ENCODE measurements around the gene CHTF18.

Gene CHTF18

DNA sequence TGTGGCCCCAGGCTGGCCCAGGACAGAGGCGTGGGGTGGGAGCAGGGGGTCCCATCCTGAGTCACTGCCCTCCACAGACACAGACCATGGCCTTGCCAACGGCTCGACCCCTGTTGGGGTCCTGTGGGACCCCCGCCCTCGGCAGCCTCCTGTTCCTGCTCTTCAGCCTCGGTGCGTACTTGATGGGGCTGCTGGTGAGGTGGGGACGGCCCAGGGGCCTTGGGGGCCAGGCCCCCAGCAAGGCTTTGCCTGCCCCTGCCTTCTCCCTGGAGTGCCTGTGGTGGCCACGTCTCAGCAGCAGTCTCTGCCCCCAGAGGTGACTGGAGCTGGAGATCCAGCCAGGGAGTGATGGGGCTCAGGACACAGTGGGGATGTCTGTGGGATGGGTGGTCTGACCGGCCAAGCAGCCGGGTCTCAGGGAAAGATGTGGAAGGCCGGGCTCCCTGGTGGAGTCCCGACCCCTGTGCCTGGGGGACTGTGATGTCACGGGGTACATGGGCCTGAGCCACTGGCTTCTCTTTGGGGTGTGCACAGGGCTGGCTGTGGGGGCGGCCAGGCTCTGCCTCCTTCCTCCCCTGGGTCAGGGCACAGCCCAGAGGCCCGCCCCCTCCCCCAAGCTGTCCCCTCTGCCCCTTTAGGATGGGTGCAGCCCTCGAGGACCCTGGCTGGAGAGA is 25.7 kb upstream of the CHTF18 start:
- H3K4me2 ChIP-seq (ENCODE audit: low read length, poor library complexity, severe bottlenecking) = no peak overlapping the region
- H2AK5ac ChIP-seq (ENCODE audit: low read length, severe bottlenecking) = no peak overlapping the region
- H3K36me3 ChIP-seq (ENCODE audit: control insufficient read depth in 1 of 2, insufficient read depth in 2 of 2, low read depth in 1 of 2, low read length in 2 of 2) = no peaks in the 10 kb centered on the region
- no peaks in the 10 kb centered on the region for H3K9me3 ChIP-seq (ENCODE audit: control insufficient read depth, low read length)
- peaks cover 0 to 39% of the 10 kb centered on the region in 2 experiments for H3K27me3 ChIP-seq (ENCODE audit: control insufficient read depth in 1 of 2, insufficient read depth in 1 of 2, low read length in 2 of 2)
- H3K23ac ChIP-seq (ENCODE audit: low read length in 2 of 2) = no peak overlapping the region
- H3K14ac ChIP-seq (ENCODE audit: low read length in 2 of 2) = no peak overlapping the region
- no peak overlapping the region for H4K91ac ChIP-seq (ENCODE audit: low read length)
- peaks cover 13% of the 10 kb centered on the region for H3K4me1 ChIP-seq (ENCODE audit: control insufficient read depth, insufficient read depth, low read depth, low read length)
- H3K79me1 ChIP-seq (replicated peaks; ENCODE audit: low read length, poor library complexity, severe bottlenecking) = no peaks in the 10 kb centered on the region
- no peak overlapping the region for H3K18ac ChIP-seq (ENCODE audit: low read depth in 1 of 2, low read length in 2 of 2)
- no peak overlapping the region for H2BK15ac ChIP-seq (ENCODE audit: low read depth, poor library complexity, severe bottlenecking)
- WGBS = 75% methylated on average over 14 of the region's 17 CpGs
- no peak overlapping the region for H3K27ac ChIP-seq (ENCODE audit: low read length, poor library complexity, severe bottlenecking)
- H3K4ac ChIP-seq (ENCODE audit: low read depth in 1 of 2, low read length in 2 of 2) = no peak overlapping the region
- no peak overlapping the region for H2BK12ac ChIP-seq (ENCODE audit: low read length in 2 of 2)
- no peak for DNase-seq
- H3K9ac ChIP-seq (ENCODE audit: low read length) = no peak overlapping the region
- no peak overlapping the region for H4K8ac ChIP-seq (ENCODE audit: low read length)
- no peak overlapping the region for H2BK5ac ChIP-seq (ENCODE audit: low read depth, low read length, poor library complexity, severe bottlenecking)
- H2BK120ac ChIP-seq (ENCODE audit: low read depth, low read length) = no peak overlapping the region
- no peak overlapping the region for H2AFZ ChIP-seq (ENCODE audit: low read depth, low read length)
- H3K4me3 ChIP-seq (ENCODE audit: insufficient read depth in 1 of 2, low read depth in 1 of 2, low read length in 2 of 2) = no peak overlapping the region

DNA sequence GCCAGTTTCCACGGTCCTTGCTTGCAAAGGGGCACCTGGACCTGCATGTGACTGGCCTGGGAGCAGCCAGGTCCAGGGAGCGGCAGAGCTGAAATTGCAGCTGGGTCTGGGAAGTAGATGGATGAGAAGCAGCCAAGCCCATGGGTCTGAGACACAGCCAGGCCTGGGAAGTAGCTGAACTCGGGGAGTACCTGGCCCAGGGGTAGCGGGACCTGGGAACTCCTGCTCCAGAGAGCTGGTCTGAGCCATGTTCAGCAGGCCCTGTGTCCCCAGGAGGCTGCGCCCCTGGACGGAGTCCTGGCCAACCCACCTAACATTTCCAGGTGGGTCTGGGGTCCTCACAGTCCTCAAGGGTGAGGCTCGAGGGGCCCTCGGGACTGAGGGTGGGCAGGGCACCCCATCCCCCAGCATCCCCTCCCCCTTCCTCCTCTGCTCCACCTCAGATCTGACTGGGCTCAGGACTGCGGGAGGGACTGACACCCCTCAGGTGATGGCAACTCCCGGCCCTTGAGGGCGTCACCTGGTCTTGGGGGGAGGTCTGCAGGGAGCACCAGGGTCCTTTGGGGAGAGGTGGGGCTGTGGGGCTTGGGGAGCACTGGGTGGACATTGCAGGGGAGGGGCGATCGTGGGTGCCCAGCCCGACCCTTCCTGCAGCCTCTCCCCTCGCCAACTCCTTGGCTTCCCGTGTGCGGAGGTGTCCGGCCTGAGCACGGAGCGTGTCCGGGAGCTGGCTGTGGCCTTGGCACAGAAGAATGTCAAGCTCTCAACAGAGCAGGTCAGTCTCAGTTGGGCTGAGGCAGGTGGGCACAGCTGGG is 24.8 kb upstream of the CHTF18 start:
- Histone ChIP-seq H2BK15ac (ENCODE audit: low read depth, poor library complexity, severe bottlenecking) (no peak overlapping the region), H2BK120ac (ENCODE audit: low read depth, low read length) (no peak overlapping the region), H4K91ac (ENCODE audit: low read length) (no peak overlapping the region), H2AFZ (ENCODE audit: low read depth, low read length) (no peak overlapping the region), H2BK12ac (ENCODE audit: low read length in 2 of 2) (no peak overlapping the region), H3K4me1 (ENCODE audit: control insufficient read depth, insufficient read depth, low read depth, low read length) (peaks cover 13% of the 10 kb centered on the region), H3K9me3 (ENCODE audit: control insufficient read depth, low read length) (no peaks in the 10 kb centered on the region), H3K36me3 (ENCODE audit: control insufficient read depth in 1 of 2, insufficient read depth in 2 of 2, low read depth in 1 of 2, low read length in 2 of 2) (no peaks in the 10 kb centered on the region), H3K27ac (ENCODE audit: low read length, poor library complexity, severe bottlenecking) (no peak overlapping the region), H3K27me3 (ENCODE audit: control insufficient read depth in 1 of 2, insufficient read depth in 1 of 2, low read length in 2 of 2) (peaks cover 0 to 39% of the 10 kb centered on the region in 2 experiments), H3K23ac (ENCODE audit: low read length in 2 of 2) (no peak overlapping the region), H4K8ac (ENCODE audit: low read length) (no peak overlapping the region), H2BK5ac (ENCODE audit: low read depth, low read length, poor library complexity, severe bottlenecking) (no peak overlapping the region), H3K4me2 (ENCODE audit: low read length, poor library complexity, severe bottlenecking) (no peak overlapping the region), H3K4me3 (ENCODE audit: insufficient read depth in 1 of 2, low read depth in 1 of 2, low read length in 2 of 2) (peak overlapping the region in 1 of 2 experiments; percentile 21), H3K79me1 (replicated peaks; ENCODE audit: low read length, poor library complexity, severe bottlenecking) (no peaks in the 10 kb centered on the region), H3K18ac (ENCODE audit: low read depth in 1 of 2, low read length in 2 of 2) (no peak overlapping the region), H3K4ac (ENCODE audit: low read depth in 1 of 2, low read length in 2 of 2) (no peak overlapping the region), H3K9ac (ENCODE audit: low read length) (no peak overlapping the region), H2AK5ac (ENCODE audit: low read length, severe bottlenecking) (no peak overlapping the region), H3K14ac (ENCODE audit: low read length in 2 of 2) (peak overlapping the region in 1 of 2 experiments; percentile 42)
- 89% methylated on average over 17 of the region's 21 CpGs for WGBS
- DNase-seq = no peak

DNA sequence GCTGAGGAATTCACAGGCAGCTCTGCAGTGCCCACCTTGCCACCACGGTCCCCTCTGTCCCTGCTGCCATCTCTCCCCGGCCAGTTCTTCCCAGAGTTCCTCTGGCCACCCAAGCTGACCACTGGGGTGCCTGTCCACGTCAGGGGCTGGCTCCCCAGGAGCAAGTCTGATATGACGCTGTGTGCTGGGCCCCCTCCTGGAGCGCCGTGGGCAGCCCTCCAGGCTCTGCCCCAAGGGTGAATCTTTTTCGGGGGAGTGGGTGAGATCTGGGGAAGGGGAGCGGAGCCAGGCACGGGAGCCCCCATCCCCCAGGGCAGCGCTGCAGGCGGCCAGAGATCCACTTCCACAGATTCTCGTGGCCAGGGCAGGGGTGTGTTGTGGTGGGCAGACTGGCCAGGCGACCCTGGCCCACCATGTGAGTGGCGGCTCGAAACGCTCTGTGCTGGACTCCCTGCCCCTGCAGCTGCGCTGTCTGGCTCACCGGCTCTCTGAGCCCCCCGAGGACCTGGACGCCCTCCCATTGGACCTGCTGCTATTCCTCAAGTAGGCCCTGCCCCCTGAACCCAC is 24.2 kb upstream of the CHTF18 start:
- H3K27me3 ChIP-seq (ENCODE audit: control insufficient read depth in 1 of 2, insufficient read depth in 1 of 2, low read length in 2 of 2) = peaks cover 0 to 39% of the 10 kb centered on the region in 2 experiments
- no peak overlapping the region for H2BK120ac ChIP-seq (ENCODE audit: low read depth, low read length)
- no peak overlapping the region for H3K14ac ChIP-seq (ENCODE audit: low read length in 2 of 2)
- no peak overlapping the region for H2BK12ac ChIP-seq (ENCODE audit: low read length in 2 of 2)
- H3K79me1 ChIP-seq (replicated peaks; ENCODE audit: low read length, poor library complexity, severe bottlenecking) = no peaks in the 10 kb centered on the region
- no peak overlapping the region for H3K4ac ChIP-seq (ENCODE audit: low read depth in 1 of 2, low read length in 2 of 2)
- DNase-seq = no peak
- H4K91ac ChIP-seq (ENCODE audit: low read length) = no peak overlapping the region
- H3K23ac ChIP-seq (ENCODE audit: low read length in 2 of 2) = no peak overlapping the region
- H2AFZ ChIP-seq (ENCODE audit: low read depth, low read length) = no peak overlapping the region
- H3K18ac ChIP-seq (ENCODE audit: low read depth in 1 of 2, low read length in 2 of 2) = no peak overlapping the region
- no peak overlapping the region for H3K9ac ChIP-seq (ENCODE audit: low read length)
- H4K8ac ChIP-seq (ENCODE audit: low read length) = no peak overlapping the region
- H3K4me3 ChIP-seq (ENCODE audit: insufficient read depth in 1 of 2, low read depth in 1 of 2, low read length in 2 of 2) = no peak overlapping the region
- no peak overlapping the region for H2AK5ac ChIP-seq (ENCODE audit: low read length, severe bottlenecking)
- no peak overlapping the region for H2BK15ac ChIP-seq (ENCODE audit: low read depth, poor library complexity, severe bottlenecking)
- 76% methylated on average over 20 of the region's 20 CpGs for WGBS
- no peaks in the 10 kb centered on the region for H3K36me3 ChIP-seq (ENCODE audit: control insufficient read depth in 1 of 2, insufficient read depth in 2 of 2, low read depth in 1 of 2, low read length in 2 of 2)
- peaks cover 14% of the 10 kb centered on the region for H3K4me1 ChIP-seq (ENCODE audit: control insufficient read depth, insufficient read depth, low read depth, low read length)
- H3K9me3 ChIP-seq (ENCODE audit: control insufficient read depth, low read length) = no peaks in the 10 kb centered on the region
- no peak overlapping the region for H3K4me2 ChIP-seq (ENCODE audit: low read length, poor library complexity, severe bottlenecking)
- no peak overlapping the region for H3K27ac ChIP-seq (ENCODE audit: low read length, poor library complexity, severe bottlenecking)
- no peak overlapping the region for H2BK5ac ChIP-seq (ENCODE audit: low read depth, low read length, poor library complexity, severe bottlenecking)

DNA sequence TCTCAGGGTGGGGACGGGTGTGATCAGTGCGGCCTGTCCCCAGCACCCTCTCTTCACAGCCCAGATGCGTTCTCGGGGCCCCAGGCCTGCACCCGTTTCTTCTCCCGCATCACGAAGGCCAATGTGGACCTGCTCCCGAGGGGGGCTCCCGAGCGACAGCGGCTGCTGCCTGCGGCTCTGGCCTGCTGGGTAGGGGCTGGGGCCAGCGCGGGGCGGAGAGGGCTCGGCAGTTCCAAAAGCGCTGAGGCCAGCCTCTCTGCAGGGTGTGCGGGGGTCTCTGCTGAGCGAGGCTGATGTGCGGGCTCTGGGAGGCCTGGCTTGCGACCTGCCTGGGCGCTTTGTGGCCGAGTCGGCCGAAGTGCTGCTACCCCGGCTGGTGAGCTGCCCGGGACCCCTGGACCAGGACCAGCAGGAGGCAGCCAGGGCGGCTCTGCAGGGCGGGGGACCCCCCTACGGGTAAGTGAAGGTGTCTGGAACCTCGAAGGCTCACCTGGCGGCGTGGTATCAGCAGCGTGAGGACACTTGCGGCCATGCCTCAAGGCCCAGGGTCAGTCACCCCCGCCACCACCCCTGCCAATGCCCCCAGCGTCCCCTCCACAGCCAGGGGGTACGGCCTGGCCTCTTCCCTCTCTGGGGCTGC is 23.5 kb upstream of the CHTF18 start:
- H3K4me2 ChIP-seq (ENCODE audit: low read length, poor library complexity, severe bottlenecking) = no peak overlapping the region
- H3K4me1 ChIP-seq (ENCODE audit: control insufficient read depth, insufficient read depth, low read depth, low read length) = peaks cover 19% of the 10 kb centered on the region
- no peak overlapping the region for H4K8ac ChIP-seq (ENCODE audit: low read length)
- H3K9me3 ChIP-seq (ENCODE audit: control insufficient read depth, low read length) = no peaks in the 10 kb centered on the region
- no peak overlapping the region for H2AFZ ChIP-seq (ENCODE audit: low read depth, low read length)
- no peak overlapping the region for H2BK15ac ChIP-seq (ENCODE audit: low read depth, poor library complexity, severe bottlenecking)
- 95% methylated on average over 38 of the region's 38 CpGs for WGBS
- no peak for DNase-seq
- H3K23ac ChIP-seq (ENCODE audit: low read length in 2 of 2) = no peak overlapping the region
- no peak overlapping the region for H3K9ac ChIP-seq (ENCODE audit: low read length)
- no peak overlapping the region for H2AK5ac ChIP-seq (ENCODE audit: low read length, severe bottlenecking)
- no peak overlapping the region for H3K4ac ChIP-seq (ENCODE audit: low read depth in 1 of 2, low read length in 2 of 2)
- no peak overlapping the region for H2BK12ac ChIP-seq (ENCODE audit: low read length in 2 of 2)
- peaks cover 0 to 43% of the 10 kb centered on the region in 2 experiments for H3K27me3 ChIP-seq (ENCODE audit: control insufficient read depth in 1 of 2, insufficient read depth in 1 of 2, low read length in 2 of 2)
- no peak overlapping the region for H3K27ac ChIP-seq (ENCODE audit: low read length, poor library complexity, severe bottlenecking)
- no peak overlapping the region for H3K14ac ChIP-seq (ENCODE audit: low read length in 2 of 2)
- H3K36me3 ChIP-seq (ENCODE audit: control insufficient read depth in 1 of 2, insufficient read depth in 2 of 2, low read depth in 1 of 2, low read length in 2 of 2) = no peaks in the 10 kb centered on the region
- no peak overlapping the region for H3K4me3 ChIP-seq (ENCODE audit: insufficient read depth in 1 of 2, low read depth in 1 of 2, low read length in 2 of 2)
- H3K79me1 ChIP-seq (replicated peaks; ENCODE audit: low read length, poor library complexity, severe bottlenecking) = no peaks in the 10 kb centered on the region
- no peak overlapping the region for H3K18ac ChIP-seq (ENCODE audit: low read depth in 1 of 2, low read length in 2 of 2)
- H4K91ac ChIP-seq (ENCODE audit: low read length) = no peak overlapping the region
- no peak overlapping the region for H2BK5ac ChIP-seq (ENCODE audit: low read depth, low read length, poor library complexity, severe bottlenecking)
- no peak overlapping the region for H2BK120ac ChIP-seq (ENCODE audit: low read depth, low read length)
